Measurements from ENCODE around the gene HSPB1. TPM values are rescaled to one million over a fixed set of nuclear protein-coding genes. Genes with fewer than 3 reads are reported as not detected.
"Not testable (repeated sequence)": the region's sequence is repeated elsewhere in the genome, so short reads cannot be mapped to it uniquely, and the experiment has no call there.

HSPB1 gene
- total RNA-seq, 4 donors from 2014 or later: 388 to 879 (median 551) TPM

DNA sequence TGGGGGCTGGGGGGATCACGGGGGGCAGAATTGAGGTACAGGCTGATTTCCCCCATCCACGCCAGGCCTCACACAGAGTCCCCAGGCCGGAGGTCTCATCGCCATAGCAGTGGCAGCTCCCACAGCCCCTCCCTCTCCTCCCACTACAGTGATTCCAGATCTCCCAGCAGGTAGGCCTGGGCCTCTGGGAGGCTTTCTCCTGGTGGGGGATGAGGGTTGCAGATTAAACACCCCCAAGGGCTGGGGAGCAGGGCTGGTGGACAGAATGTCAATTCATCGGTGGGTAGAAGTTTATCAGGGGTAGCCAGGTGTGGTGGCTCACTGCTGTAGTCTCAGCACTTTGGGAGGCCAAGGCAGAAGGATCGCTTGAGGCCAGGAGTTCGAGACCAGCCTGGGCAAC is 37.2 kb upstream of the HSPB1 start:
- Histone ChIP-seq H3K36me3 (no peaks in the 10 kb centered on the region), H3K27ac (no peak overlapping the region), H3K4me1 (peaks cover 8 to 15% of the 10 kb centered on the region in 2 donors), H3K27me3 (peaks cover 10% of the 10 kb centered on the region), H3K9me3 (no peaks in the 10 kb centered on the region), H3K4me3 (replicated peaks in 1 of 3) (no peak overlapping the region)
- intact Hi-C loops (cut with DNase I): no loop called here
- WGBS, 2 donors: 92 to 94% methylated on average over 7 of the region's 7 CpGs
- no peak for TF ChIP-seq POLR2A (IDR thresholded peaks at IDR 0.05)
- TF ChIP-seq, protein P1, sequence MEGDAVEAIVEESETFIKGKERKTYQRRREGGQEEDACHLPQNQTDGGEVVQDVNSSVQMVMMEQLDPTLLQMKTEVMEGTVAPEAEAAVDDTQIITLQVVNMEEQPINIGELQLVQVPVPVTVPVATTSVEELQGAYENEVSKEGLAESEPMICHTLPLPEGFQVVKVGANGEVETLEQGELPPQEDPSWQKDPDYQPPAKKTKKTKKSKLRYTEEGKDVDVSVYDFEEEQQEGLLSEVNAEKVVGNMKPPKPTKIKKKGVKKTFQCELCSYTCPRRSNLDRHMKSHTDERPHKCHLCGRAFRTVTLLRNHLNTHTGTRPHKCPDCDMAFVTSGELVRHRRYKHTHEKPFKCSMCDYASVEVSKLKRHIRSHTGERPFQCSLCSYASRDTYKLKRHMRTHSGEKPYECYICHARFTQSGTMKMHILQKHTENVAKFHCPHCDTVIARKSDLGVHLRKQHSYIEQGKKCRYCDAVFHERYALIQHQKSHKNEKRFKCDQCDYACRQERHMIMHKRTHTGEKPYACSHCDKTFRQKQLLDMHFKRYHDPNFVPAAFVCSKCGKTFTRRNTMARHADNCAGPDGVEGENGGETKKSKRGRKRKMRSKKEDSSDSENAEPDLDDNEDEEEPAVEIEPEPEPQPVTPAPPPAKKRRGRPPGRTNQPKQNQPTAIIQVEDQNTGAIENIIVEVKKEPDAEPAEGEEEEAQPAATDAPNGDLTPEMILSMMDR (IDR thresholded peaks at IDR 0.05): no peak
- DNase-seq: no peak

DNA sequence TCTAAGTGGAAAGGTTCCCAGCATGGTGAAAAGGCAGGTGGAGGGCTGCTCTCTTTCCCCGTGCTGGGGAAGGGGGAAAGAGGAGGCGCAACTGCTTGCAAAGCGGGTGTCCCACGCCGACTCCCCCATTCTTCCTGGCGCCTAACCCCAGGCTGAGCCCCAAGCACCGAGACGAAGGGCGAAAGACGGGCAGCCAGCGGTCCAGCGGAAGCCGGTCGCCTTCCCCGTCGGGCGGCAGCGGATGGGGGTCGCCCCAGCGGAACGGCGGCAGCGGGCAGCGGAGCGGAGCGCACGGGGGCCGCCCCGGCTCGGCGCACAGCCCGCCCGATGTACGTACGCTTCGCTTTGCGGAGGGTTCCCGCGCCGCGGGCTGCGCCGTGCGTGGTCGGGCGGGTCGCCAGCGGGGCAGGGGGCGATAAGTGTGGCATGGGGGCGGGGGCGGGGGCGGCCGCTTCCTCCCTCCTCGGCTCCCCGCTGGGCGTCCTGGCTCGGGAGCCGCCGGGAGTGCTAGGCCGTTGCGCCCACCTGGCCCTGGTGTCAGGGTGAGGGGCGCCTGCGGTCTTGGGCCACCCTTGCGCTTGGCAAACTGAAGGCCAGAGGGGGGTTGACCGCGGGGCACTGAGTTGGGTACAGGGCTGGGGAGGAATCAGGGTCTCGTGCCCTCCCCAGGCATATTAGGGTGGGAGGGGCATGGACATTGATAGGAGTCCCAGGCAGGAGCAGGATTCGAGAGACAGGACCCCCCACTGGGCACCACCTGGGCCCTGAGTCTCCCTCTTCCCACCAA is 35.2 kb upstream of the HSPB1 start:
- DNase-seq: no peak
- H3K4me1 ChIP-seq: peaks cover 8 to 15% of the 10 kb centered on the region in 2 donors
- intact Hi-C loops (cut with DNase I): no loop called here
- H3K9me3 ChIP-seq: no peaks in the 10 kb centered on the region
- H3K27ac ChIP-seq: no peak overlapping the region
- 2 to 4% methylated on average over 9 to 10 of the region's 68 CpGs for WGBS, 2 donors
- TF ChIP-seq, protein P1 (IDR thresholded peaks at IDR 0.05): no peak
- no peak for TF ChIP-seq POLR2A (IDR thresholded peaks at IDR 0.05)
- H3K36me3 ChIP-seq: no peaks in the 10 kb centered on the region
- H3K4me3 ChIP-seq (replicated peaks in 1 of 3): peak overlapping the region in 1 of 3 donors; percentile 20
- H3K27me3 ChIP-seq: peaks cover 10% of the 10 kb centered on the region

DNA sequence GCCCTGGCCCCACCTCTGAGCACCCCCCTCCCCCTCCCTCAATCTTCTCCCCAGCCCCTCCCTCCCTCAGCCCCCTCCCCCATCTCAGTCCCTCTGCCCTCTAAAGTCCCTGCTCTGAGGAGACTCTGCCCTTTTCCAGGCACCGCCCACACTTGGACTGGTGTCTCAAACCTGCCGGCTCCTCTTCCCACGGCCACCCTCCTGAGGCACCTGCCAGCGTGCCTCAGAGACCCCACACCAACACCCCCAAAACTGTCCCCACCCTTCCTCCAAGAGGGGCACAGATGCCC is 34.6 kb upstream of the HSPB1 start:
- intact Hi-C loops (cut with DNase I): no loop called here
- no peaks in the 10 kb centered on the region for H3K9me3 ChIP-seq
- no peaks in the 10 kb centered on the region for H3K36me3 ChIP-seq
- no peak overlapping the region for H3K4me3 ChIP-seq (replicated peaks in 1 of 3)
- WGBS, 2 donors: 0 to 41% methylated on average over 2 to 3 of the region's 4 CpGs
- peaks cover 10% of the 10 kb centered on the region for H3K27me3 ChIP-seq
- DNase-seq: no peak
- H3K27ac ChIP-seq: no peak overlapping the region
- peaks cover 8 to 15% of the 10 kb centered on the region in 2 donors for H3K4me1 ChIP-seq
- TF ChIP-seq, protein P1 (IDR thresholded peaks at IDR 0.05): no peak
- TF ChIP-seq POLR2A (IDR thresholded peaks at IDR 0.05): no peak

DNA sequence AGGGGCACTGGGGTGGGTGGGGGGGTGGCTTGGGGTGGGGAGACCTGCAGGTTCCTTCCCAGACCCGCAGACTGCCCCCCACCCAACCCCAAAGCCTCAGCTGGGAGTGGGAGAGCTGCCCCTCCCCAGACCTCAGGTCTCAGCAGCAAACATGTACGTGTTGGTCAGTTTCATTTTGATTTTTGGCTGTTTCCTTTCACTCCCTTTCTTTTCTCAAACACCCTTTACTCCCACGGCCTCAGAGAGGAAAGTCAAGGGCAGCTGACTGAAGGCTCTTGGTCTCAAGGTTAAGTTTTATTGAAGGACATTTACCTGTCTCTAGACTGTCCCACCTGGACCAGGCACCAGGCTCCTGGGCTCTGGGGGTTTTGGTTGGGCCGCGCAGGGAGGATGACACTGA is 34.1 kb upstream of the HSPB1 start:
- Histone ChIP-seq H3K9me3 (no peaks in the 10 kb centered on the region), H3K36me3 (no peaks in the 10 kb centered on the region), H3K4me1 (peaks cover 8 to 15% of the 10 kb centered on the region in 2 donors), H3K27ac (no peak overlapping the region), H3K4me3 (replicated peaks in 1 of 3) (no peak overlapping the region), H3K27me3 (peaks cover 10% of the 10 kb centered on the region)
- 51 to 52% methylated on average over 5 of the region's 5 CpGs for WGBS, 2 donors
- intact Hi-C loops (cut with DNase I): no loop called here
- DNase-seq: no peak
- no peak for TF ChIP-seq POLR2A (IDR thresholded peaks at IDR 0.05)
- TF ChIP-seq, protein P1 (IDR thresholded peaks at IDR 0.05): no peak

DNA sequence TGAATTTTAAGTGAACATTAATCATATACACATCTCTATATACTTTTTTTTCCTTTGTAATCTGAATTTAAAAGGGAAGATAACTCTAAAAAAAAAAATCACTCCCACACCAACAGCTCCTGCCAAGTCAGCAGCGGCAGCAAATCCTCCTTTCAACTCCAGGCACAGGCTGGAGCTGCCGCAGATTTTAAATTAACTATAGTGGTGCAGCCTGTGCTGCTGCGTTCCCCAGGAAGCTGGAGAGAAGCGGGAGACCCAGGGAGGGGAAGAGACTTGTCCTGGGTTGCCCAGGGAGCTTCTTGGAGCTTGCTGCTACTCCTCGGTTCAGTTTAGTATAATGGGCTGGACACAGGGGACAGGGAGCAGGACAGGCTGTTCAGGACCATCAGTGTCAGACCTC is 32.6 kb upstream of the HSPB1 start:
- H3K27me3 ChIP-seq: peaks cover 10% of the 10 kb centered on the region
- 29 to 31% methylated on average over 5 of the region's 5 CpGs for WGBS, 2 donors
- H3K4me3 ChIP-seq (replicated peaks in 1 of 3): no peak overlapping the region
- no peak for DNase-seq
- H3K4me1 ChIP-seq: peaks cover 8 to 15% of the 10 kb centered on the region in 2 donors
- TF ChIP-seq, protein P1 (IDR thresholded peaks at IDR 0.05): no peak
- TF ChIP-seq POLR2A (IDR thresholded peaks at IDR 0.05): no peak
- intact Hi-C loops (cut with DNase I): no loop called here
- no peaks in the 10 kb centered on the region for H3K36me3 ChIP-seq
- no peaks in the 10 kb centered on the region for H3K9me3 ChIP-seq
- no peak overlapping the region for H3K27ac ChIP-seq

DNA sequence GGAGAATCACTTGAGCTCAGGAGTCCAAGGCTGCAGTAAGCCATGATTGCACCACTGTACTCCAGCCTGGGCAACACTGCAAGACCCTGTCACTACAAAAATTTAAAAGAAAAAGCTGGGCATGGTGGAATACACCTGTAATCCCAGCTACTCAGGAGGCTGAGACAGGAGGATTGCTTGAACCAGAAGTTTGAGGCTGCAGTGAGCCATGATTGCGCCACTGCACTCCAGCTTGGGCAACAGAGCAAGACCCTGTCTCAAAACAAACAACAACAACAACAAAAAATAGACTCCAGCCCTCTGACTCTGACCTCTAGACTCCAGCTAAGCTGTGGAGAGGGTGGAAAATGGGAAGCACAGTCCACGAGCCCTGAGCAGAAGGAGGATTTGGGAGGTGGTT is 31.1 kb upstream of the HSPB1 start:
- intact Hi-C loops (cut with DNase I); H3K36me3 ChIP-seq; H3K9me3 ChIP-seq; H3K27ac ChIP-seq; DNase-seq; H3K4me3 ChIP-seq (replicated peaks in 1 of 3): not testable (repeated sequence)
- H3K4me1 ChIP-seq: peaks cover 8 to 15% of the 10 kb centered on the region in 2 donors
- WGBS, 2 donors: 87 to 95% methylated on average over 2 of the region's 2 CpGs
- H3K27me3 ChIP-seq: peaks cover 10% of the 10 kb centered on the region

Measured in thyroid gland (tissue), 4 donors.